NCI-H2107 treated with DMSO at 0.1 percent for 48 hours (cell line): ENCODE data around the gene TSPOAP1.
"Not testable (repeated sequence)": the region's sequence is repeated elsewhere in the genome, so short reads cannot be mapped to it uniquely, and the experiment has no call there.

Source experiments
- DNase-seq: peaks from one replicate; lab custom pipeline; 2025; ENCODE audit not compliant: unreplicated experiment; lab: John Stamatoyannopoulos, UW

TSPOAP1 gene

GRCh38 chr17:58362368-58363014 lies 33.9 kb upstream of the TSPOAP1 start:
- no peak for DNase-seq

- DNase-seq = no peak
These were observed 31.9 kb upstream of the TSPOAP1 start for GRCh38 chr17:58360296-58361063.

- no peak for DNase-seq
These were observed 30.0 kb upstream of the TSPOAP1 start for GRCh38 chr17:58358408-58359172.

GRCh38 chr17:58357312-58358297 lies 29.0 kb upstream of the TSPOAP1 start:
- DNase-seq = no peak

- DNase-seq = no peak
These were observed 27.6 kb upstream of the TSPOAP1 start for GRCh38 chr17:58356231-58356630.

- no peak for DNase-seq
These were observed 26.1 kb upstream of the TSPOAP1 start for GRCh38 chr17:58354541-58355216.

GRCh38 chr17:58353389-58353825 lies 24.8 kb upstream of the TSPOAP1 start:
- no peak for DNase-seq

- DNase-seq = no peak
These were observed 24.2 kb upstream of the TSPOAP1 start for GRCh38 chr17:58352596-58353388.

GRCh38 chr17:58351831-58352595 lies 23.4 kb upstream of the TSPOAP1 start, which contains the start of gene SUPT4H1:
Gene SUPT4H1 (minus strand): TSS chr17:58352201. CDS start chr17:58352135, 66 bp downstream.
- DNase-seq = peak; percentile 78

GRCh38 chr17:58351182-58351581 lies 22.6 kb upstream of the TSPOAP1 start:
- DNase-seq = no peak

GRCh38 chr17:58348038-58348437 lies 19.4 kb upstream of the TSPOAP1 start:
- no peak for DNase-seq

- DNase-seq = no peak
These were observed 16.9 kb upstream of the TSPOAP1 start for GRCh38 chr17:58345500-58345899.

GRCh38 chr17:58344791-58345157 lies 16.2 kb upstream of the TSPOAP1 start:
- DNase-seq = no peak

- no peak for DNase-seq
These were observed 15.6 kb upstream of the TSPOAP1 start for GRCh38 chr17:58344047-58344790.

GRCh38 chr17:58343131-58343530 lies 14.5 kb upstream of the TSPOAP1 start:
- DNase-seq = no peak

- no peak for DNase-seq
These were observed 13.4 kb upstream of the TSPOAP1 start for GRCh38 chr17:58341861-58342475.

GRCh38 chr17:58341136-58341860 lies 12.7 kb upstream of the TSPOAP1 start:
- not testable (repeated sequence) for DNase-seq
